CD8-positive, alpha-beta memory T cell (primary cell): ENCODE results near the gene BACH2. TPM values are rescaled to one million over a fixed set of nuclear protein-coding genes. Genes with fewer than 3 reads are reported as not detected.

ENCODE experiments used
- CTCF ChIA-PET: fragments of 350-600 bp; sonication (Branson Sonifier 250); formaldehyde crosslinking; loops from one replicate; lab custom pipeline; 2021; ENCODE audit warnings: antibody characterized with exemption; lab: Charles Lee
- POLR2A ChIA-PET: fragments of 350-600 bp; sonication (Branson Sonifier 250); formaldehyde crosslinking; loops from one replicate; lab custom pipeline; 2021; ENCODE audit warnings: antibody characterized with exemption; lab: Charles Lee
- DNase-seq, 5 donors: peaks; one replicate each; pipeline versions ENCODE4 v3.0.0 to v3.0.0-alpha.2; 2020 to 2022; ENCODE audit warnings: mixed read lengths in 1 of 5
- H3K27ac ChIP-seq: one replicate; pipeline ENCODE4 v1.7.0; 2013; ENCODE audit warnings: low read depth, mild to moderate bottlenecking, low read length, moderate library complexity
- H3K27me3 ChIP-seq: 2 replicates; pipeline ENCODE4 v1.7.0; 2013; ENCODE audit warnings: low read length, mild to moderate bottlenecking; ENCODE audit not compliant: insufficient read depth, poor library complexity, severe bottlenecking
- H3K36me3 ChIP-seq: 2 replicates; pipeline ENCODE4 v1.7.0; 2013; ENCODE audit warnings: mild to moderate bottlenecking, low read length, moderate library complexity; ENCODE audit not compliant: insufficient read depth
- H3K4me1 ChIP-seq: 2 replicates; pipeline ENCODE4 v1.7.0; 2013; ENCODE audit warnings: mild to moderate bottlenecking, low read length, moderate library complexity; ENCODE audit not compliant: insufficient read depth
- H3K4me3 ChIP-seq: 2 replicates; pipeline ENCODE4 v1.7.0; 2013; ENCODE audit warnings: mild to moderate bottlenecking, low read length
- H3K9me3 ChIP-seq: 2 replicates; pipeline ENCODE4 v1.7.0; 2013; ENCODE audit warnings: mild to moderate bottlenecking, low read length
- H3K27ac Mint-ChIP-seq, 8 donors: one replicate each; pipeline ENCODE4 v1.8.0; 2020 to 2021; ENCODE audit warnings: mixed read lengths in 8 of 8, mild to moderate bottlenecking in 6 of 8, inconsistent platforms in 3 of 8, moderate library complexity in 3 of 8
- H3K27me3 Mint-ChIP-seq, 2 donors: one replicate each; pipeline ENCODE4 v1.8.0; 2020 to 2021; ENCODE audit warnings: mixed read lengths in 2 of 2, mild to moderate bottlenecking in 1 of 2, moderate library complexity in 1 of 2
- H3K36me3 Mint-ChIP-seq, 3 donors: one replicate each; pipeline ENCODE4 v1.8.0; 2020 to 2021; ENCODE audit warnings: mixed read lengths in 3 of 3, inconsistent platforms in 1 of 3, mild to moderate bottlenecking in 1 of 3
- H3K4me1 Mint-ChIP-seq, 3 donors: one replicate each; pipeline ENCODE4 v1.8.0; 2020 to 2021; ENCODE audit warnings: mixed read lengths in 3 of 3, inconsistent platforms in 1 of 3, mild to moderate bottlenecking in 1 of 3
- H3K4me3 Mint-ChIP-seq, 7 donors: one replicate each; pipeline ENCODE4 v1.8.0; 2020 to 2021; ENCODE audit warnings: mixed read lengths in 7 of 7, mild to moderate bottlenecking in 6 of 7, moderate library complexity in 4 of 7, inconsistent platforms in 2 of 7
- H3K9me3 Mint-ChIP-seq, 5 donors: one replicate each; pipeline ENCODE4 v1.8.0; 2020 to 2022; ENCODE audit warnings: mixed read lengths in 5 of 5, mild to moderate bottlenecking in 3 of 5, moderate library complexity in 2 of 5, inconsistent platforms in 1 of 5
- polyA plus RNA-seq: library from polyadenylated mRNA; unstranded; fragments of 300-500 nt; fragmentation: Illumina TruSeq; gene quantifications from one replicate; pipeline ENCODE4 v1.2.3, GENCODE V29; 2021
- total RNA-seq, 2 experiments: library from RNA; stranded (reverse); gene quantifications; one replicate each; pipeline ENCODE4 v1.2.3, GENCODE V29; 2021

The BACH2 gene
- total and polyA plus RNA-seq, 3 experiments from 2014 or later, result 7.4 to 41.8 (median 39.9) TPM

- H3K27me3 Mint-ChIP-seq, result peaks cover 0 to 3% of the 10 kb centered on the region in 2 donors
- no peak overlapping the region for H3K4me3 Mint-ChIP-seq
- Histone ChIP-seq H3K4me1 (peaks cover 87% of the 10 kb centered on the region), H3K36me3 (no peaks in the 10 kb centered on the region), H3K9me3 (no peaks in the 10 kb centered on the region), H3K27ac (no peak overlapping the region), H3K27me3 (no peaks in the 10 kb centered on the region), H3K4me3 (no peak overlapping the region)
- ChIA-PET CTCF (no interaction called here), POLR2A (no interaction called here)
- no peak overlapping the region for H3K27ac Mint-ChIP-seq
- peaks cover 33 to 59% (median 39%) of the 10 kb centered on the region in 3 donors for H3K4me1 Mint-ChIP-seq
- no peaks in the 10 kb centered on the region for H3K9me3 Mint-ChIP-seq
- H3K36me3 Mint-ChIP-seq, result peaks cover 3 to 13% (median 6%) of the 10 kb centered on the region in 3 donors
- no peak for DNase-seq
Observed at GRCh38 chr6:90264561-90264960, 32.1 kb downstream of the BACH2 start.

- ChIA-PET POLR2A (interaction anchor here (0.9 kb wide), 1 partner anchor 49 kb away, joined by 21 read pairs; no protein-coding TSS in a partner anchor), CTCF (interaction anchor here (0.8 kb wide), 1 partner anchor 32 kb away, joined by 4 read pairs; no protein-coding TSS in a partner anchor)
- Histone ChIP-seq H3K9me3 (no peaks in the 10 kb centered on the region), H3K27me3 (no peaks in the 10 kb centered on the region), H3K27ac (no peak overlapping the region), H3K4me3 (no peak overlapping the region), H3K36me3 (no peaks in the 10 kb centered on the region), H3K4me1 (peaks cover 81% of the 10 kb centered on the region)
- Mint-ChIP-seq H3K4me1 (peaks cover 32 to 56% (median 43%) of the 10 kb centered on the region in 3 donors), H3K27me3 (peaks cover 0 to 3% of the 10 kb centered on the region in 2 donors), H3K9me3 (no peaks in the 10 kb centered on the region), H3K4me3 (no peak overlapping the region), H3K27ac (no peak overlapping the region), H3K36me3 (peaks cover 3 to 11% (median 9%) of the 10 kb centered on the region in 3 donors)
- no peak for DNase-seq
Observed at GRCh38 chr6:90263633-90264032, 33.0 kb downstream of the BACH2 start.

GRCh38 chr6:90261801-90262200 lies 34.8 kb downstream of the BACH2 start:
- Mint-ChIP-seq H3K27ac (peak overlapping the region in 2 of 8 donors; percentile 19 to 20), H3K9me3 (no peaks in the 10 kb centered on the region), H3K4me1 (peaks cover 26 to 53% (median 43%) of the 10 kb centered on the region in 3 donors), H3K27me3 (peaks cover 0 to 3% of the 10 kb centered on the region in 2 donors), H3K4me3 (no peak overlapping the region), H3K36me3 (peaks cover 2 to 11% (median 6%) of the 10 kb centered on the region in 3 donors)
- Histone ChIP-seq H3K36me3 (no peaks in the 10 kb centered on the region), H3K27ac (no peak overlapping the region), H3K4me3 (no peak overlapping the region), H3K27me3 (no peaks in the 10 kb centered on the region), H3K9me3 (no peaks in the 10 kb centered on the region), H3K4me1 (peaks cover 76% of the 10 kb centered on the region)
- CTCF ChIA-PET, result interaction anchor here (1.0 kb wide), 1 partner anchor 28 kb away, joined by 3 read pairs; no protein-coding TSS in a partner anchor
- POLR2A ChIA-PET, result no interaction called here
- no peak for DNase-seq

GRCh38 chr6:90257486-90257738 lies 39.2 kb downstream of the BACH2 start:
- H3K4me1 ChIP-seq, result peaks cover 59% of the 10 kb centered on the region
- ChIA-PET POLR2A (no interaction called here), CTCF (interaction anchor here (0.8 kb wide), 1 partner anchor 38 kb away, joined by 3 read pairs; no protein-coding TSS in a partner anchor)
- no peak overlapping the region for H3K4me3 Mint-ChIP-seq
- H3K27me3 ChIP-seq, result no peaks in the 10 kb centered on the region
- H3K9me3 ChIP-seq, result no peaks in the 10 kb centered on the region
- H3K27me3 Mint-ChIP-seq, result peaks cover 0 to 2% of the 10 kb centered on the region in 2 donors
- H3K27ac ChIP-seq, result no peak overlapping the region
- no peak overlapping the region for H3K4me3 ChIP-seq
- no peaks in the 10 kb centered on the region for H3K36me3 ChIP-seq
- H3K4me1 Mint-ChIP-seq, result peaks cover 26 to 49% (median 37%) of the 10 kb centered on the region in 3 donors
- DNase-seq, result no peak
- peaks cover 2 to 23% (median 12%) of the 10 kb centered on the region in 3 donors for H3K36me3 Mint-ChIP-seq
- H3K27ac Mint-ChIP-seq, result peak overlapping the region in 5 of 8 donors; percentile 57 to 86 (median 73)
- H3K9me3 Mint-ChIP-seq, result peaks cover 0 to 7% (median 2%) of the 10 kb centered on the region in 5 donors

- Histone ChIP-seq H3K4me1 (peaks cover 62% of the 10 kb centered on the region), H3K4me3 (no peak overlapping the region), H3K36me3 (no peaks in the 10 kb centered on the region), H3K27ac (no peak overlapping the region), H3K27me3 (no peaks in the 10 kb centered on the region), H3K9me3 (no peaks in the 10 kb centered on the region)
- Mint-ChIP-seq H3K27ac (peak overlapping the region; percentile 4 to 86 (median 68)), H3K27me3 (peaks cover 0 to 2% of the 10 kb centered on the region in 2 donors), H3K9me3 (peaks cover 0 to 7% (median 2%) of the 10 kb centered on the region in 5 donors), H3K4me1 (peaks cover 27 to 53% (median 41%) of the 10 kb centered on the region in 3 donors), H3K36me3 (peaks cover 2 to 24% (median 12%) of the 10 kb centered on the region in 3 donors), H3K4me3 (peak overlapping the region in 2 of 7 donors; percentile 10 to 13)
- DNase-seq, result peak in 2 of 5 donors; percentile 52 to 73
- ChIA-PET CTCF (no interaction called here), POLR2A (no interaction called here)
Observed at GRCh38 chr6:90256698-90257485, 39.8 kb downstream of the BACH2 start.

- no peak overlapping the region for H3K4me3 ChIP-seq
- H3K36me3 Mint-ChIP-seq, result peaks cover 5 to 24% (median 18%) of the 10 kb centered on the region in 3 donors
- POLR2A ChIA-PET, result no interaction called here
- no peaks in the 10 kb centered on the region for H3K27me3 ChIP-seq
- H3K4me1 Mint-ChIP-seq, result peaks cover 30 to 64% (median 49%) of the 10 kb centered on the region in 3 donors
- CTCF ChIA-PET, result no interaction called here
- no peaks in the 10 kb centered on the region for H3K36me3 ChIP-seq
- H3K4me1 ChIP-seq, result peaks cover 46% of the 10 kb centered on the region
- H3K9me3 ChIP-seq, result no peaks in the 10 kb centered on the region
- H3K4me3 Mint-ChIP-seq, result no peak overlapping the region
- H3K27me3 Mint-ChIP-seq, result peaks cover 0 to 2% of the 10 kb centered on the region in 2 donors
- H3K9me3 Mint-ChIP-seq, result peaks cover 0 to 7% (median 2%) of the 10 kb centered on the region in 5 donors
- H3K27ac Mint-ChIP-seq, result peak overlapping the region in 1 of 8 donors; percentile 6
- H3K27ac ChIP-seq, result no peak overlapping the region
- DNase-seq, result no peak
Observed at GRCh38 chr6:90253631-90254030, 43.0 kb downstream of the BACH2 start.

GRCh38 chr6:90251295-90251992 lies 45.2 kb downstream of the BACH2 start:
- Histone ChIP-seq H3K27ac (no peak overlapping the region), H3K36me3 (peaks cover 4% of the 10 kb centered on the region)

More at GRCh38 chr6:90251295-90251992, 45.2 kb downstream of the BACH2 start:
- Histone ChIP-seq H3K27me3 (no peaks in the 10 kb centered on the region), H3K4me1 (peaks cover 35% of the 10 kb centered on the region), H3K9me3 (no peaks in the 10 kb centered on the region), H3K4me3 (no peak overlapping the region)
- H3K4me1 Mint-ChIP-seq, result peaks cover 23 to 49% (median 36%) of the 10 kb centered on the region in 3 donors
- H3K27me3 Mint-ChIP-seq, result peaks cover 0 to 3% of the 10 kb centered on the region in 2 donors
- H3K36me3 Mint-ChIP-seq, result peaks cover 7 to 37% (median 23%) of the 10 kb centered on the region in 3 donors
- POLR2A ChIA-PET, result no interaction called here
- CTCF ChIA-PET, result no interaction called here
- peaks cover 0 to 7% (median 2%) of the 10 kb centered on the region in 5 donors for H3K9me3 Mint-ChIP-seq
- H3K27ac Mint-ChIP-seq, result peak overlapping the region in 3 of 8 donors; percentile 0 to 52 (median 4)
- DNase-seq, result no peak
- H3K4me3 Mint-ChIP-seq, result no peak overlapping the region
